GM12878 (cell line): ENCODE data around the gene RPRML. TPM values are rescaled to one million over a fixed set of nuclear protein-coding genes. Genes with fewer than 3 reads are reported as not detected.

Experiments used
- ATAC-seq: fragments of 200-7000 bp; cut with Tn5 transposase; 3 replicates; pipeline ENCODE4 v1.9.1; 2020; ENCODE audit warnings: mild to moderate bottlenecking, moderate library complexity
- BruUV-seq: library from RNA; stranded (reverse); fragments of 400-500 nt; replicated peaks from 2 replicates; lab custom pipeline; 2021; lab: Mats Ljungman, UMichigan
- CTCF ChIA-PET: fragments of 300-600 bp; sonication (Branson Sonifier 250); formaldehyde crosslinking; extraction: SDS; loops from one replicate; lab custom pipeline; 2021; ENCODE audit warnings: inconsistent platforms; lab: Yijun Ruan, JAX
- POLR2A ChIA-PET: fragments of 350-600 bp; formaldehyde crosslinking; extraction: SDS; loops from one replicate; lab custom pipeline; 2021; ENCODE audit warnings: inconsistent platforms; lab: Charles Lee
- RAD21 ChIA-PET: fragments of 300-600 bp; sonication (Branson Sonifier 250); formaldehyde crosslinking; loops from one replicate; lab custom pipeline; 2023; ENCODE audit warnings: antibody characterized with exemption; ENCODE audit not compliant: unreplicated experiment; lab: Charles Lee
- SMC1A ChIA-PET: fragments of 300-600 bp; sonication (Branson Sonifier 250); formaldehyde crosslinking; loops from one replicate; lab custom pipeline; 2023; ENCODE audit not compliant: unreplicated experiment, uncharacterized antibody; lab: Charles Lee
- DNase-seq: peaks from one replicate; pipeline ENCODE4 v3.0.0-alpha.2; 2011; ENCODE audit warnings: low read depth, low spot score
- FAIRE-seq: peaks from 3 replicates; lab custom pipeline; 2011; peaks lifted over from hg19 to GRCh38; lab: Jason Lieb, UNC
- H2AFZ ChIP-seq: 2 replicates; pipeline ENCODE4 v1.6.0; 2011; ENCODE audit warnings: low read depth, low read length, control low read depth; ENCODE audit not compliant: control insufficient read depth
- H3K27ac ChIP-seq: 2 replicates; pipeline ENCODE4 v1.5.1; 2011; ENCODE audit warnings: control low read depth; ENCODE audit not compliant: control insufficient read depth, insufficient read depth
- H3K27me3 ChIP-seq, 2 experiments: replicated peaks in 1 of 2; 2 replicates each; pipeline versions ENCODE4 v1.6.0 to v1.6.1; 2011; ENCODE audit warnings: low read length in 1 of 2; ENCODE audit not compliant: control insufficient read depth in 2 of 2, insufficient read depth in 2 of 2
- H3K36me3 ChIP-seq, 2 experiments: 2 replicates each; pipeline ENCODE4 v1.5.1; 2011; ENCODE audit warnings: low read length in 1 of 2; ENCODE audit not compliant: control insufficient read depth in 2 of 2, insufficient read depth in 2 of 2
- H3K4me1 ChIP-seq: 2 replicates; pipeline ENCODE4 v1.6.1; 2011; ENCODE audit warnings: mild to moderate bottlenecking, low read length, moderate library complexity, mixed read lengths; ENCODE audit not compliant: control insufficient read depth, insufficient read depth
- H3K4me2 ChIP-seq: 2 replicates; pipeline ENCODE4 v1.6.0; 2011; ENCODE audit warnings: control low read depth; ENCODE audit not compliant: control insufficient read depth, insufficient read depth
- H3K4me3 ChIP-seq: fragments of 200-600 bp; sonication (generic); 2 replicates; pipeline ENCODE4 v1.5.1; 2016
- H3K79me2 ChIP-seq: 2 replicates; pipeline ENCODE4 v1.6.0; 2011; ENCODE audit warnings: low read length; ENCODE audit not compliant: control insufficient read depth, insufficient read depth
- H3K9ac ChIP-seq: 2 replicates; pipeline ENCODE4 v1.8.0; 2011; ENCODE audit warnings: low read length, control low read depth, mixed read lengths; ENCODE audit not compliant: control insufficient read depth, insufficient read depth
- H3K9me3 ChIP-seq: replicated peaks from 3 replicates; pipeline ENCODE4 v1.5.1; 2011; ENCODE audit warnings: mild to moderate bottlenecking, low read length; ENCODE audit not compliant: control insufficient read depth, insufficient read depth
- H4K20me1 ChIP-seq: 2 replicates; pipeline ENCODE4 v1.6.0; 2011; ENCODE audit not compliant: control insufficient read depth, insufficient read depth
- BRCA1 ChIP-seq: IDR thresholded peaks from 2 replicates; pipeline ENCODE4 v1.6.1; 2011; ENCODE audit warnings: low read depth, low read length, improper control_type of control experiment
- CHD4 ChIP-seq: fragments of 200-600 bp; sonication (generic); IDR thresholded peaks from 2 replicates; pipeline ENCODE4 v1.6.1; 2016; ENCODE audit warnings: mild to moderate bottlenecking
- ELK1 ChIP-seq: IDR thresholded peaks from 2 replicates; pipeline ENCODE4 v1.6.1; 2012; ENCODE audit warnings: low read depth, low read length, improper control_type of control experiment
- ETV6 ChIP-seq, 2 experiments: fragments of 450-650 bp in 1 of 2; IDR thresholded peaks in 1 of 2; conservative IDR thresholded peaks in 1 of 2; 2 replicates each; pipeline ENCODE4 v1.6.1; 2014; ENCODE audit warnings: antibody characterized with exemption in 1 of 2, borderline replicate concordance in 1 of 2, low read depth in 1 of 2, mild to moderate bottlenecking in 1 of 2, moderate library complexity in 1 of 2
- JUNB ChIP-seq: IDR thresholded peaks from 2 replicates; pipeline ENCODE4 v1.6.1; 2016; ENCODE audit warnings: antibody characterized with exemption, mild to moderate bottlenecking
- NFYB ChIP-seq: IDR thresholded peaks from 2 replicates; pipeline ENCODE4 v1.6.1; 2011; ENCODE audit warnings: low read depth, mild to moderate bottlenecking, low read length, improper control_type of control experiment, moderate library complexity; ENCODE audit not compliant: insufficient read depth
- PML ChIP-seq: IDR thresholded peaks from 2 replicates; pipeline ENCODE4 v1.6.1; 2012; ENCODE audit warnings: low read length, inconsistent platforms
- POU2F2 ChIP-seq: IDR thresholded peaks from 3 replicates; pipeline ENCODE4 v1.6.1; 2011; ENCODE audit warnings: low read depth, mild to moderate bottlenecking, low read length, borderline replicate concordance
- REST ChIP-seq: IDR thresholded peaks from 2 replicates; pipeline ENCODE4 v1.6.1; 2012; ENCODE audit warnings: mild to moderate bottlenecking, low read depth, low read length
- RUNX3 ChIP-seq: IDR thresholded peaks from 2 replicates; pipeline ENCODE4 v1.6.1; 2012; ENCODE audit warnings: low read length, inconsistent platforms
- SMC3 ChIP-seq: IDR thresholded peaks from 2 replicates; pipeline ENCODE4 v1.6.1; 2011; ENCODE audit warnings: low read length, improper control_type of control experiment, borderline replicate concordance
- in situ Hi-C: fragments of 300-500 bp; cut with MboI; formaldehyde crosslinking; loops from 9 replicates; pipeline ENCODE4 v1.14.3; 2018; ENCODE audit warnings: mixed read lengths
- intact Hi-C: fragments of 100-400 bp; cut with micrococcal nuclease; formaldehyde crosslinking; loops from one replicate; pipeline ENCODE4 v1.14.2; 2022; ENCODE audit not compliant: unreplicated experiment
- polyA plus RNA-seq, 11 experiments: library from polyadenylated mRNA; depleted of rRNA in 4 of 11; unstranded in 6 of 11; stranded (reverse) in 5 of 11; fragments of >200 nt; fragmentation: Nextera tagmentation in 4 of 11; fragmentation: Illumina TruSeq in 1 of 11; extraction: Ambion mirVana in 4 of 11; extraction: Trizol in 1 of 11; gene quantifications; 1 replicate in 1 of 11; 2 replicates in 10 of 11; pipeline versions ENCODE4 v1.2.1 to v1.2.3, GENCODE V29; 2011 to 2016; ENCODE audit warnings: inconsistent platforms in 2 of 11, missing spikeins in 2 of 11, low read depth in 1 of 11
- total RNA-seq, 4 experiments: library from RNA; depleted of rRNA in 3 of 4; stranded (reverse); fragments of >200 nt in 3 of 4; fragmentation: Illumina TruSeq in 1 of 4; extraction: Trizol in 1 of 4; gene quantifications; 2 replicates each; pipeline versions ENCODE4 v1.2.1 to v1.2.3, GENCODE V29; 2013 to 2021

RPRML gene
- total and polyA plus RNA-seq, 10 of the 15 experiments (the other 5 are each of a cell fraction or from before 2014, with no cell fraction given): not detected

GRCh38 chr17:47012457-47012856, 33.4 kb upstream of the RPRML start:
- Histone ChIP-seq H2AFZ (no peak overlapping the region), H3K4me1 (no peaks in the 10 kb centered on the region), H3K79me2 (no peaks in the 10 kb centered on the region), H3K4me3 (no peak overlapping the region), H3K9me3 (no peaks in the 10 kb centered on the region), H3K36me3 (no peaks in the 10 kb centered on the region), H4K20me1 (no peaks in the 10 kb centered on the region), H3K4me2 (no peak overlapping the region), H3K9ac (no peak overlapping the region), H3K27ac (no peak overlapping the region), H3K27me3 (no peaks in the 10 kb centered on the region)
- ChIA-PET POLR2A (no interaction called here), RAD21 (no interaction called here), CTCF (no interaction called here), SMC1A (interaction anchor here (0.7 kb wide), 1 partner anchor 12 kb away, joined by 4 read pairs; no protein-coding TSS in a partner anchor)
- in situ Hi-C loops (no loop called here), intact Hi-C loops (no loop called here)
- BruUV-seq: no TSS peak
- FAIRE-seq: no peak
- ATAC-seq: no peak
- no peak for DNase-seq
- TF ChIP-seq RUNX3 (peak; percentile 57; the same call in 1 of the 2 replicates), NFYB (no peak), ETV6 (conservative IDR thresholded peaks at IDR 0.05 in 1 of 2, IDR thresholded peaks at IDR 0.05 in 1 of 2; ENCODE audit: borderline replicate concordance in 1 of 2, low read depth in 1 of 2) (peak in 1 of 2 experiments; percentile 76; a peak in 2 of 4 replicates), PML (no peak), SMC3 (no peak), BRCA1 (no peak), ELK1 (no peak), JUNB (0 out of 2 replicates have a peak, but pooled peaks have one; percentile 7), POU2F2 (0 out of 3 replicates have a peak, but pooled peaks have one; percentile 46), REST (no peak), CHD4 (no peak)
